T-helper 2 cell treated with Interferon-gamma antibody and Interleukin-4, amounts not matched to agents 5 μg/mL and 100 μg/mL, for 36 hours (primary cell): ENCODE data around the gene CYP11A1.

Experiments used
- DNase-seq: peaks from one replicate; pipeline ENCODE4 v3.0.0; 2021; ENCODE audit warnings: low spot score
- H3K27ac Mint-ChIP-seq: one replicate; pipeline ENCODE4 v1.8.0; 2021; ENCODE audit warnings: mild to moderate bottlenecking, mixed read lengths
- H3K27me3 Mint-ChIP-seq: one replicate; pipeline ENCODE4 v1.8.0; 2021; ENCODE audit warnings: low read depth, mixed read lengths
- H3K36me3 Mint-ChIP-seq: one replicate; pipeline ENCODE4 v1.8.0; 2021; ENCODE audit warnings: low read depth, mixed read lengths
- H3K4me1 Mint-ChIP-seq: one replicate; pipeline ENCODE4 v1.8.0; 2021; ENCODE audit warnings: low read depth, mixed read lengths
- H3K4me3 Mint-ChIP-seq: one replicate; pipeline ENCODE4 v1.8.0; 2022; ENCODE audit warnings: mild to moderate bottlenecking, moderate library complexity, mixed read lengths
- H3K9me3 Mint-ChIP-seq: one replicate; pipeline ENCODE4 v1.8.0; 2021; ENCODE audit warnings: mixed read lengths

The CYP11A1 gene

GRCh38 chr15:74316141-74316540 is 51.3 kb downstream of the CYP11A1 start:
- Mint-ChIP-seq H3K9me3 (no peaks in the 10 kb centered on the region), H3K4me3 (no peak overlapping the region), H3K27me3 (no peaks in the 10 kb centered on the region), H3K36me3 (no peaks in the 10 kb centered on the region), H3K4me1 (peaks cover 4% of the 10 kb centered on the region), H3K27ac (peak overlapping the region; percentile 31)
- no peak for DNase-seq

GRCh38 chr15:74315626-74316025 is 51.8 kb downstream of the CYP11A1 start:
- Mint-ChIP-seq H3K27ac (peak overlapping the region; percentile 85), H3K4me3 (peak overlapping the region; percentile 72), H3K4me1 (peaks cover 4% of the 10 kb centered on the region), H3K9me3 (no peaks in the 10 kb centered on the region), H3K36me3 (no peaks in the 10 kb centered on the region), H3K27me3 (no peaks in the 10 kb centered on the region)
- DNase-seq, result peak; percentile 12

GRCh38 chr15:74314795-74315438 is 52.5 kb downstream of the CYP11A1 start:
- no peak for DNase-seq
- peak overlapping the region; percentile 85 for H3K27ac Mint-ChIP-seq
- peak overlapping the region; percentile 72 for H3K4me3 Mint-ChIP-seq
- no peaks in the 10 kb centered on the region for H3K9me3 Mint-ChIP-seq
- peaks cover 4% of the 10 kb centered on the region for H3K4me1 Mint-ChIP-seq
- H3K36me3 Mint-ChIP-seq, result no peaks in the 10 kb centered on the region
- no peaks in the 10 kb centered on the region for H3K27me3 Mint-ChIP-seq

- no peak overlapping the region for H3K27ac Mint-ChIP-seq
- DNase-seq, result no peak
- H3K36me3 Mint-ChIP-seq, result no peaks in the 10 kb centered on the region
- no peak overlapping the region for H3K4me3 Mint-ChIP-seq
- H3K4me1 Mint-ChIP-seq, result peaks cover 4% of the 10 kb centered on the region
- no peaks in the 10 kb centered on the region for H3K9me3 Mint-ChIP-seq
- no peaks in the 10 kb centered on the region for H3K27me3 Mint-ChIP-seq
These were observed 53.6 kb downstream of the CYP11A1 start for GRCh38 chr15:74313889-74314288.

GRCh38 chr15:74312445-74313007 is 54.9 kb downstream of the CYP11A1 start:
- Mint-ChIP-seq H3K9me3 (no peaks in the 10 kb centered on the region), H3K36me3 (no peaks in the 10 kb centered on the region), H3K4me1 (peaks cover 4% of the 10 kb centered on the region), H3K27me3 (no peaks in the 10 kb centered on the region), H3K27ac (no peak overlapping the region), H3K4me3 (no peak overlapping the region)
- DNase-seq, result no peak

GRCh38 chr15:74311734-74312444 is 55.6 kb downstream of the CYP11A1 start:
- Mint-ChIP-seq H3K36me3 (no peaks in the 10 kb centered on the region), H3K4me1 (peaks cover 4% of the 10 kb centered on the region), H3K27ac (no peak overlapping the region)

GRCh38 chr15:74307827-74308811 is 59.3 kb downstream of the CYP11A1 start:
- H3K27ac Mint-ChIP-seq, result no peak overlapping the region
- no peak for DNase-seq
- no peaks in the 10 kb centered on the region for H3K4me1 Mint-ChIP-seq
- H3K36me3 Mint-ChIP-seq, result no peaks in the 10 kb centered on the region
- H3K27me3 Mint-ChIP-seq, result no peaks in the 10 kb centered on the region
- H3K4me3 Mint-ChIP-seq, result no peak overlapping the region
- no peaks in the 10 kb centered on the region for H3K9me3 Mint-ChIP-seq

More at GRCh38 chr15:74311734-74312444, 55.6 kb downstream of the CYP11A1 start:
- H3K27me3 Mint-ChIP-seq, result no peaks in the 10 kb centered on the region
- DNase-seq, result no peak
- no peaks in the 10 kb centered on the region for H3K9me3 Mint-ChIP-seq
- no peak overlapping the region for H3K4me3 Mint-ChIP-seq

- no peak overlapping the region for H3K27ac Mint-ChIP-seq
- no peaks in the 10 kb centered on the region for H3K36me3 Mint-ChIP-seq
- H3K4me3 Mint-ChIP-seq, result no peak overlapping the region
- H3K9me3 Mint-ChIP-seq, result no peaks in the 10 kb centered on the region
- peaks cover 3% of the 10 kb centered on the region for H3K27me3 Mint-ChIP-seq
- DNase-seq, result no peak
- no peaks in the 10 kb centered on the region for H3K4me1 Mint-ChIP-seq
These were observed 60.6 kb downstream of the CYP11A1 start for GRCh38 chr15:74306781-74307217.

GRCh38 chr15:74305687-74306086 is 61.8 kb downstream of the CYP11A1 start:
- Mint-ChIP-seq H3K4me1 (no peaks in the 10 kb centered on the region), H3K9me3 (no peaks in the 10 kb centered on the region), H3K27me3 (peaks cover 9% of the 10 kb centered on the region), H3K27ac (no peak overlapping the region), H3K36me3 (no peaks in the 10 kb centered on the region), H3K4me3 (no peak overlapping the region)
- no peak for DNase-seq

- peaks cover 13% of the 10 kb centered on the region for H3K27me3 Mint-ChIP-seq
- no peaks in the 10 kb centered on the region for H3K4me1 Mint-ChIP-seq
- H3K9me3 Mint-ChIP-seq, result no peaks in the 10 kb centered on the region
- DNase-seq, result no peak
- H3K4me3 Mint-ChIP-seq, result no peak overlapping the region
- H3K36me3 Mint-ChIP-seq, result no peaks in the 10 kb centered on the region
- H3K27ac Mint-ChIP-seq, result no peak overlapping the region
These were observed 63.0 kb downstream of the CYP11A1 start for GRCh38 chr15:74304431-74304830.

GRCh38 chr15:74303741-74304309 is 63.6 kb downstream of the CYP11A1 start:
- Mint-ChIP-seq H3K27ac (no peak overlapping the region), H3K4me3 (no peak overlapping the region), H3K4me1 (no peaks in the 10 kb centered on the region), H3K9me3 (no peaks in the 10 kb centered on the region), H3K27me3 (peaks cover 13% of the 10 kb centered on the region), H3K36me3 (no peaks in the 10 kb centered on the region)
- DNase-seq, result no peak

- H3K4me3 Mint-ChIP-seq, result no peak overlapping the region
- DNase-seq, result no peak
- H3K27me3 Mint-ChIP-seq, result peaks cover 17% of the 10 kb centered on the region
- H3K27ac Mint-ChIP-seq, result no peak overlapping the region
- H3K9me3 Mint-ChIP-seq, result no peaks in the 10 kb centered on the region
- H3K4me1 Mint-ChIP-seq, result no peaks in the 10 kb centered on the region
- H3K36me3 Mint-ChIP-seq, result no peaks in the 10 kb centered on the region
These were observed 64.6 kb downstream of the CYP11A1 start for GRCh38 chr15:74302821-74303359.
